ENCODE data around the gene CAMSAP1.

CAMSAP1 gene

DNA sequence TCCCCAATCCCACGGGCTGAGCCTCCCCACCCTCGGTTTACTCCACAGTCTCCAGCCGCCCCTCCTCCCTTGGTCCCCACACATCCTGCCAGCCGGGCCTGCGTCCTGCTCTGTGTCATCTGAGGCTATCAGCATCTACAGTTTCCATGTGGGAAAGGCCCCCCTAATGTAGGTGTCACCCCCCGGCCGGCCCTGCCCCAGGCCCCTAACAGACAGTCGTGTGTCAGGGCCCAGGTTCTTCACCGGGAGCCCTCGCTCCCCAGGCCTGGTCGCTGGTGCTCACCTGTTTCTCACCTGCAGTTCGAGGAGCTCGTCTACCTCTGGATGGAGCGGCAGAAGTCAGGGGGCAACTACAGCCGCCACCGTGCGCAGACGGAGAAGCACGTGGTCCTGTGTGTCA is 142.6 kb downstream of the CAMSAP1 start:
- in situ Hi-C loops (cut with MboI; ENCODE audit: low pct_unique_long_range_greater_than_20kb, low sequenced_read_pairs, unreplicated experiment), result no loop called here

GRCh38 chr9:135763716-135764446 is 143.5 kb downstream of the CAMSAP1 start:
- no peak for DNase-seq (ENCODE audit: low spot score)

More for the DNA sequence above, 142.6 kb downstream of the CAMSAP1 start:
- no peak for TF ChIP-seq CTCF (IDR thresholded peaks at IDR 0.05; ENCODE audit: extremely low read depth, insufficient read depth, missing control alignments)
- DNase-seq (ENCODE audit: low spot score), result no peak

GRCh38 chr9:135762921-135763320 is 144.4 kb downstream of the CAMSAP1 start:
- TF ChIP-seq CTCF (IDR thresholded peaks at IDR 0.05; ENCODE audit: extremely low read depth, insufficient read depth, missing control alignments), result no peak
- in situ Hi-C loops (cut with MboI; ENCODE audit: low pct_unique_long_range_greater_than_20kb, low sequenced_read_pairs, unreplicated experiment), result no loop called here
- no peak for DNase-seq (ENCODE audit: low spot score)

More at GRCh38 chr9:135763716-135764446, 143.5 kb downstream of the CAMSAP1 start:
- no peak for TF ChIP-seq CTCF (IDR thresholded peaks at IDR 0.05; ENCODE audit: extremely low read depth, insufficient read depth, missing control alignments)
- in situ Hi-C loops (cut with MboI; ENCODE audit: low pct_unique_long_range_greater_than_20kb, low sequenced_read_pairs, unreplicated experiment), result no loop called here

- no peak for TF ChIP-seq CTCF (IDR thresholded peaks at IDR 0.05; ENCODE audit: extremely low read depth, insufficient read depth, missing control alignments)
- no peak for DNase-seq (ENCODE audit: low spot score)
- in situ Hi-C loops (cut with MboI; ENCODE audit: low pct_unique_long_range_greater_than_20kb, low sequenced_read_pairs, unreplicated experiment), result no loop called here
These were observed 145.5 kb downstream of the CAMSAP1 start for GRCh38 chr9:135761845-135762168.

DNA sequence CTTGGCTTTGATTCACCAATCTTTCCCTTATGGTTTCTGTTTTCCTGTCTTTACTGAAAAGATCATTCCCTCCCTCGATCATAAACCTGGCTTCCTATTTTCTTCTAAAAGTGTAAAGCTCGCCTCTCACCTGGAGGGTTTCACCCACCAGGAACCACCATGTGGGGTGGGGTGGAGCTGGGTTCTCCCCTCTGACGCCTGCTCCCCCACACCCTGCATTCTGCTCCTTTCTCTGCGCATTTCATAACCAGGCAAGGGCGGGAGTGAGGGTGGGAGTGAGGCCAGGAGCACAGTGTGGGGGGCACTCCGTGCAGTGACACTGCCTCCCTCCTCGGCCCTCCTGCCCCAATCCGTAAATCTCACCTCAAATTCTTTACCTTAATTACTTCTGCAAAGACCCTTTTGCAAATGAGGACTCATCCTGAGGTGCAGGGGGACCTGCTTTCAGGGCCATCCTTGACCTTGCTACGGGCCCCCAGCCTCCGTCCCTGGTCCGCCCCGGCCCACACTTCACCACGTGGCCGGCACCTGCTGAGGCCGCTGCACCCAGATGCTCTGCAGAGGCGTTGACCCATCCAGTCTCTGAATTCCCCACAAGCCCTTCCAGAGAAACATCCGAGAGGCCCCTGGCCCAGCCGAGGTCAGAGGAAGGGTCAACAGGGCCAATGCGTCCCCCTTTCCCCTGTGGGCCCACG is 146.0 kb downstream of the CAMSAP1 start:
- no peak for TF ChIP-seq CTCF (IDR thresholded peaks at IDR 0.05; ENCODE audit: extremely low read depth, insufficient read depth, missing control alignments)
- DNase-seq (ENCODE audit: low spot score), result no peak
- in situ Hi-C loops (cut with MboI; ENCODE audit: low pct_unique_long_range_greater_than_20kb, low sequenced_read_pairs, unreplicated experiment), result no loop called here

GRCh38 chr9:135760465-135760864 is 146.9 kb downstream of the CAMSAP1 start:
- DNase-seq (ENCODE audit: low spot score), result no peak
- no peak for TF ChIP-seq CTCF (IDR thresholded peaks at IDR 0.05; ENCODE audit: extremely low read depth, insufficient read depth, missing control alignments)
- in situ Hi-C loops (cut with MboI; ENCODE audit: low pct_unique_long_range_greater_than_20kb, low sequenced_read_pairs, unreplicated experiment), result no loop called here

Data from GM13977 (cell line).